ENCODE data around the gene NFYA.
"Not testable (repeated sequence)": the region's sequence is repeated elsewhere in the genome, so short reads cannot be mapped to it uniquely, and the experiment has no call there.

NFYA gene

DNA sequence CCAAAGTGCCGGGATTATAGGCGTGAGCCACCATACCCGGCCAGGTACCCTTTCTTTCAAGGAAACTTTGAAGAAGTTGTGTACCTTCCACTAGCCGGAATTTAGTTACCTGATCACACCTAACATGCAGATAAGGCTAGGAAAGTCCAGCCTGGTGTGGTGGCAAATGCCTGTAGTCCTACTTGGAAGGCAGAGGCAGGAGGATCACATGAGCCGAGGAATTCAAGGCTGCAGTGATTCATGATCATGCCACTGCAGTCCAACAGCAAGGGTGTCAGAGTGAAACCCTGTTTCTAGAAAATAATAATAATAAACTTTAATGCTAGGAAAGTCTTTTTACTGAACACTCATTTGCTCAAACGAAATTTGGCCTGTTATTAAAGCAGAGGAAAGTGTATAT, 21.0 kb downstream of the NFYA start:
- intact Hi-C loops (cut with DNase I): loop anchor here (10.0 kb wide), 1 partner anchor 211 kb away; no protein-coding TSS in a partner anchor
- DNase-seq: no peak

DNA sequence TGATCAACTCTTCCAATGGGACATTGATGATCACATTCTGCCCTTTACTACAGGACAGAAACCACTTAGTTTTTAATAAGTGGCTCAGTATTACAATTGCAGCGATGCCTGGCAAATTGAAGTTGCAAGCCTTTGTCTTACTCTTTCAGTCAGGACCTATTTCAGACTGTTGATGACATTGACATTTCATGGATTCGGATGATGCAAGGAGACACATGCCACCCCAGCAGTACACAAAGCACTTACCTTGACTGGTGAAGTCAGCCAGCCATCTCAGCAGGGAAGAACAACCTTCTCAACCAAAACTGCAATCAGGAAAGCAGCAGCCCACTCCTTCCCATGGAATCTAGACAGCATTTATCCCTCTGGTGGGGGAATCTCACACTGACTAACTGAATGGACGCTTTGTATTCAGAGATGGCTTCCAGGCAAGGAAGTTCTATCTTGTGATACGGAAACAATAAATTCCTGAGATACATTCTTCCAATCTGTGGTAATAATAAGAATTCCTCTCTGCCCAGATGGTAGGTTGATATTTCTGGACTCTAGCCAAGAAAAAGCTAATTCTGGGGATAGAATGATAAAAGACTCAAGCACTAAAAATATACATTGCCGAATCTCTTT, 24.8 kb downstream of the NFYA start:
- intact Hi-C loops (cut with DNase I): loop anchor here (10.0 kb wide), 1 partner anchor 207 kb away; no protein-coding TSS in a partner anchor
- no peak for DNase-seq

DNA sequence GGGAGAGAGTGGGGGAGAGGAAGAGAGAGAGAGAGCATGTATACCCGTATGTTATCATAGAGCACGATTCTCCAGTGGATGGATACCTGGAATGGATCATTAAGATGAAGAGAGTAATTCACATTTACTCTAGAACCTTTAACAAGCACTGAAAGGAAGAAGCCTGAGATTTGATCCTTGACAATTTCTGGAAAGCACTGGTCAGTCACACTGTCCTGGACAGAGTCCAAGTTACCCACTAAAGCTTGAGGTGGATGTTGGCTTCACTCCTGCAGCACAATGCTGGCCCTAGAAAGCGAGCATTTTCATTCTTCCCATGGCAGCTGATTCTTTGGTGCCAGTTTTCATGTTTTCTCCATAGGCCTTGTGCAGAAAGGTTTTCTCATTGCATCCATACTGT, 25.6 kb downstream of the NFYA start:
- intact Hi-C loops (cut with DNase I): loop anchor here (10.0 kb wide), 1 partner anchor 206 kb away; no protein-coding TSS in a partner anchor
- DNase-seq: no peak

DNA sequence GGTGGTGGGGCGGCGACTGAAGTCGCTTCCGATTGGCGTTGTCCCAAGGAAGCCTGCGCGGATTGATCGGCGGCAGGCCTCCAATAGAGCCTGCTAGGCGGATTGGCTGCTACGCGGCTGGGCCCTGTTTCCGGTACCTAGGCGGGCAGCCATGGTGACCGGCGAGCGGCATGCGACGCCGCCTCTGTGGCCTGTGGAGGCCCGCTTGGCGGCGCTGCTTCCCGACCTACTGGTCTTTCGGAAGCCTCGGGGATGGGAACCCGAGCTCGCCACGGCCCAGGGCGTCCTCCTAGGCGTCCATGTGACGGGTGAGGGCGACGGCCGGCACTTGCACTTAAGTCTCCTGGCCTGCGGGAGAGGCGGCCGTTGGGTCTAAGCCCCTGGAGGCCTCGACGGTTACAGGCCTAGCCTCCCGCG, 28.1 kb downstream of the NFYA start:
- intact Hi-C loops (cut with DNase I): no loop called here

DNA sequence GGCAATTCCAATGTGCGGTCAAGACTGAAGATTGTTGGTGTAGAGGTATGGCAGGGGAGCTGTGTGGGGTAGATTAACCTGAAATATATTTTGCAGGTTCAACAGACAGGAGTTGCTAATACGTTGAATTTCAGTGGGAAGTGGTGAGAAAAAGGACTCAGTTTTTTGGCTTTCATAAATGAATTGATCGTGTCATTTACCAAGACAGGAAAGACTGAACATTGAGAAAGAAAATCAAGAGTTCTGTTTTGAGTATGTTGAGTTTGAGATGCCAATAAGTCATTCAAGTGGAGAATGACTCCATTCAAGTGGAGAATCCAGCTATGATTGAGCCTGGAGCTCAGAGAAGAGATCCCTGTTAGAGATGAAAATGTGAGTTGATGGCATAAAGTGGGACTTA, 31.1 kb downstream of the NFYA start:
- intact Hi-C loops (cut with DNase I): no loop called here
- DNase-seq: no peak

More for the DNA sequence above, 28.1 kb downstream of the NFYA start:
- DNase-seq: peak in 4 of 42 donors; percentile 7 to 36 (median 18)

DNA sequence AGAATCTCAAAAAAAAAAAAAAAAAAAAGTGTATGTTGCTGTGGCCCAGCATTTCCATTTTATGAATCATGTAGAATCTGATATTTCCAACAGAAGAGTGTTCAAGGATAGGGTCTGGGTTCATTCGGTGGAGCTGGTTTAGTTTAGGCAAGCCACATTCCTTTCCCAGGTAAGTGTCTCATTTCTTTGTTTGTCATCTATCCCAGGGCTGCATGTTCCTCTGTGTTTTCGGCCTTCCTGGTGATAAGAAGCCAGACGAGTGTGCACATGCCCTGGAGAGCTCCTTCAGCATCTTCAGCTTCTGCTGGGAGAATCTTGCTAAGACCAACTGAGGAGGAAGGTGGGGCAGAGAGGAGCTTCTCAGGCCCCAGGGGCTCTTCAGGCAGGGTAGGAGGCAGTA, 38.2 kb downstream of the NFYA start:
- intact Hi-C loops (cut with DNase I): no loop called here
- no peak for DNase-seq

DNA sequence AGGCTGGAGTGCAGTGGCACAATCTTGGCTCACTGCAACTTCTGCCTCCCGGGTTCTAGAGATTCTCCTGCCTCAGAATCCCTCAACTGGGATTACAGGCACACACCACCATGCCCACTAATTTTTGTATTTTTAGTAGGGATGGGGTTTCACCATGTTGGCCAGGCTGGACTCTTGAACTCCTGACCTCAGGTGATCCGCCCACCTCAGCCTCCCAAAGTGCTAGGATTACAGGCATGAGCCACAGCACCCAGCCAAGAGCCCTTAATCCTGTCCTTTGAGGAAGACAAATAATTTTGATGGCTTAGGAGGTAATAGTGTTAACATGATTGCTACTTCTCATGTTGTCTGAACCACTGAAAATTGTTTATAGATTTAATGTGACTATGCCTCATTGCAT, 42.3 kb downstream of the NFYA start:
- DNase-seq; intact Hi-C loops (cut with DNase I): not testable (repeated sequence)

DNA sequence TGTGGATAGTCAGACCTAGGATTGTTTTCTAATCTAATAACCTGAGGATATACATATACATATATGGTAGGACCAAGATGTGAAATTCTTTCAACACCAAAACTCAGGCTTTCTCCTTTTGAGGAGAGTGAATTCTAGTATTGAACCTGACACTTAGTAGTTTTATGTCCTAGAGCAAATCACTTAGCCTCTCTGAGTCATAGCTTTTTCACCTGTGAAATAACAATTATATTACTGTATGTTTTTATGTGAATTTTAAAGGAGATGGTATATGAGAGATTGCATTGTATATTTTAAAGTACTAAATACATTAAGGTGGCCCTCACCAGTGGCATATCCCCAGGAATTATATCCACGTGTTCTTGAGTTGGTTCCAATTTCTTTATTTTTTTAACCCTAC, 46.7 kb downstream of the NFYA start:
- intact Hi-C loops (cut with DNase I): no loop called here
- DNase-seq: no peak

DNA sequence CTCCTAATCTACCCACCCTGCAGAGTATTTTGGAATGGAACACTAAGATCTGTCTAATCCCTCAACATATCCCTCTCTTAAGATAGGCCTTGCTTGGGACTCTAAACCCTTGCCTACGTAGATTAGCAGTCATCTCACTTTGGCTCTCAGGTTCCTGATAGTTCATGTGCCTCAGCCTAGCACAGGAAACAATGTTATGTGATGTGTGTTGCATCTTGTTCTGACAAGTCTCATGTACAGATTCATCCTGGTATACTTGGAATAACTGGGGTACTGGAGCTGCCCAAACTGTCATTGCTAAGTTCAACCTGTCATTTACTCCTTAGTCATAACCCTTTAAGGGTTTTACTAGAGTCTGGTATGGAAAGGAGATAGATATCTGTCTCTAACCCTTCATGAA, 47.3 kb downstream of the NFYA start:
- intact Hi-C loops (cut with DNase I): no loop called here
- DNase-seq: no peak

DNA sequence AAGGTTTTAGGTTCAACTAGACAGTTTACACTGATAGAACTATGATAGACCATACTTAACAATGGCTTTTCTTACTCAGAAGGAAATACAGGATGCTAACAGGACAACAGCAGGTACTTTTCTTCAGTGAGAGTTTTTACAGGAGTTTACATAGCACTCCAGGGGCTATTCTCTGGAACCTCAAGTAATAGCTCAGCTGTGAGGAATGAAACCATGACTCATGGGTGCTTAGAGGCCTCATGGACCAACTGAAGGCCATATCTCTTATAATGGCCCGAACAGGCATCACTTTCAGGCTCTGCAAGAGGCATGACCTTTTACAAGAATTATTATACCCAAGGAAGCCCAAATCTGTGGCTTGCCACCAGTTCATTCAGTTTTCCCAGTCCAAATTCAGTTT, 49.6 kb downstream of the NFYA start:
- intact Hi-C loops (cut with DNase I): no loop called here
- DNase-seq: no peak

DNA sequence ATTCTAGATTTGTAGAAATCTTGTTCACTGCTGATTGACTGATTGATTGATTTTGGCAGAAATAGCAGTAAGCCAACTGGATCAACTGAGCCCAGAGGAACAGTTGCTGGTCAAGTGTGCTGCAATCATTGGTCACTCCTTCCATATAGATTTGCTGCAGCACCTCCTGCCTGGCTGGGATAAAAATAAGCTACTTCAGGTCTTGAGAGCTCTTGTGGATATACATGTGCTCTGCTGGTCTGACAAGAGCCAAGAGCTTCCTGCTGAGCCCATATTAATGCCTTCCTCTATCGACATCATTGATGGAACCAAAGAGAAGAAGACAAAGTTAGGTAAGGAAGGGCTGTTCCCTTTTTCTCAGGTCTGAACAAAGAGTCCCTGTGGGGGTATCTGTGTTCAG, 50.1 kb downstream of the NFYA start:
- intact Hi-C loops (cut with DNase I): no loop called here
- no peak for DNase-seq

DNA sequence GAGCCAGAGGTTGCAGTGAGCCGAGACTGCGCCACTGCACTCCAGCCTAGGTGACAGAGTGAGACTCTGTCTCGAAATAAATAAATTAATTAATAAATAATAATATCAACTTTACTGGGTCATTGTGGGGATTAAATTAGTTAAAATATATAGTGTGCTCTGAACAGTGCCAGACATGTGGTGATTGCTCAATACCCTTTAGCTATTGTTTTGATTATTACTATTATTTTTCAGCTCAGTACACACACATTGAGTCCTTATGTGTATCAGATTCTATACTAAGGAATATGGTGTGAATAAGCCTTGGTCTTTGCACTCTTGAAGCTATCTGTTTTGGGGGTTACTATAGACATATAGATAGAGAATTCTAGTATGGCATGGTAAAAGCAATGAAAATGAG, 52.5 kb downstream of the NFYA start:
- no peak for DNase-seq
- intact Hi-C loops (cut with DNase I): no loop called here

DNA sequence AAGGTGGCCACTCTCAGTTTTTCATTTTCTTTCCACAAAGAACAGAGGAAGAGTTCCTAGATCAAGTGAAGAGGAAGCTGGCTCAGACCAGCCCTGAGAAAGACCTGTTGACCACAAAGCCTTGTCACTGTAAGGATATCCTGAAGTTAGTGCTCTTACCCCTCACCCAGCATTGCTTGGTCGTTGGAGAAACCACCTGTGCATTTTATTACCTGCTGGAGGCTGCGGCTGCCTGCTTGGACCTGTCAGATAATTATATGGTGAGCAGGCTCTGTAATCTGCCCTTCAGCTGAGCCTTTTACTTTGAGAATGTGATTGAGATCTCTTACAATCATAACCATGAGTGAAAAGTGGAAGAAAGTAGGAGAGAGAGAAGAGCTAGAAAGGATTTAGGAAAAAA, 59.5 kb downstream of the NFYA start:
- intact Hi-C loops (cut with DNase I): no loop called here
- no peak for DNase-seq

DNA sequence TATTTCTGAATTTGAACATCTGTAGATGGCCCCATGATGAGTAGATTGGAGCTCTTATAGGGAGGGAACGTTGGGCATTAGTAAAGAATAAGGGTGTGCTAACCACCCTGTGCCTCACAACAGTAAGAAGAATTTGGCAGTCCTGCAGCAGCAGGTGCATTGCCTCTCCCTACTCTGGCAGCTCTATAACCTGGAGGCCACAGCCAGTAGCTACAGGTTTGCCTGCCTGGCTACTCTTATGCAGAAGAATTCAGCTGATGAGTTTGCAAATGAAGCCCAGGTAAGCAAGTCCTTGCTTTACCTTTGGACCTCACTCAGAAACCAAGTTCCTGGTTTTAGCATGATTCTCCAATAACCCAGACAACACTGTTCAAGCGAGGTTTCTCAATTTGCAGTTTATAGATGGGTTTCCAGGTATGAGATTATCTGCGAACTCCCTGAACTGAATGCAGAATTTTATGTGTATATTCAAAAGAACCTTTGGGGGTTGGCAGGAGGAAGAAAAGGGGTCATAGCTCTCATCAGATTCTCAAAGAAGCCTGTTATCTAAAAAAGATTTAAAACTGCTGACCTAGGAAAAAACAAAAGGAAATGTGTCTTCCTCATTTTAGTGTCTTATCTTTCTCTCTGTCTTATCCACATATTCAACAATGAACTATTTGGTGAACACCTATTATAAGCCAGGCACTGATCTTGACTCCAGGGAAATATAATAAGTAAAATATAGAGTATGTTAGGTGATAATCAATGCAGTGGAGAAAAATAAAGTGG, 62.5 kb downstream of the NFYA start:
- intact Hi-C loops (cut with DNase I): no loop called here
- no peak for DNase-seq

DNA sequence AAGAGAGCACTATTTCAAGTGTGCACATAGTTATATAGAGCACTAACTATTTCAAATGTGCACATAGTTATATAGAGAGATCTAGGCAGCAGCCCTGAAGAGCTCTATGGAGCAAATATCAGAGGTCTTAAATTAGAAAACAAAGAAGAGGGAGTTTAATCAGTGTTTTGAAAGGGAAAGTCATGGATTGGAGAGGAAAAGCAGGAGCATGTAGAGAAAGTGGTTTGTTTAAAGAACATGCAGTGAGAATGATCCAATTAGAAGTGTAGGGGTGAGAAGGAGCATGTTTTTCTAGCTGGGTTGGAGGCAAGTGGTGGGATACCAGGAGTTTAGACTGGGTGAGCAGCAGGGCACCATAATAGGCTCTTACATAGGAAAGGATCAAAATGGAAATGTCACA, 64.1 kb downstream of the NFYA start:
- intact Hi-C loops (cut with DNase I): no loop called here
- DNase-seq: no peak

DNA sequence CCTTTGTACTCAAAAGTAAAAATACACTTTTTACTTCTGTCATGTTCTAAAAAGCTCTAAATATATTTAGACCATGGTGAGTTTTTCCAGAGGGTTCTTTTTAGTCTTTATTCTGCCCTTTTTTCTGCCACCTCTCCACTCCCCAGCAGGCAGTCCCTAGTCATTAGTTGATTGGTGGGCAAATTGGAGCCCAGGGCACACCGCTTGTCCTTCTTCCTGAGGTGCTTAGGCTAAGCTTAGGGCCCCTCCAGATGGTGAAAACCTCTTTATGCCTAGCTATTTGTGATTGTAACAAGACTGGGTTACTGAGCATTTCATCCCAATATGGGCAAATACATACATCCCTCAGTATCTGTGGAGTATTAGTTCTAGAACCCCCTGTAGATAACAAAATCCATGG, 75.1 kb downstream of the NFYA start:
- DNase-seq: no peak
- intact Hi-C loops (cut with DNase I): no loop called here
